ENCODE data around the gene ZNF334.

The ZNF334 gene

GRCh38 chr20:46557231-46557956 lies 44.0 kb upstream of the ZNF334 start:
- Histone ChIP-seq H3K4me1 (ENCODE audit: insufficient read depth, low read length, poor library complexity, severe bottlenecking) (peaks cover 66% of the 10 kb centered on the region), H3F3A (ENCODE audit: low read depth) (peaks cover 8% of the 10 kb centered on the region; the same call in 1 of the 2 replicates), H3K9ac (ENCODE audit: low read depth, low read length, poor library complexity, severe bottlenecking) (no peak overlapping the region), H3K36me3 (ENCODE audit: insufficient read depth, low read length) (no peaks in the 10 kb centered on the region), H2AFZ (ENCODE audit: low read length) (no peak overlapping the region), H3K4me3 (ENCODE audit: low read length, poor library complexity, severe bottlenecking) (no peak overlapping the region), H4K20me1 (ENCODE audit: insufficient read depth, low read length, poor library complexity, severe bottlenecking) (no peaks in the 10 kb centered on the region), H3K4me2 (ENCODE audit: low read depth, low read length, poor library complexity, severe bottlenecking) (no peak overlapping the region), H3K27me3 (ENCODE audit: insufficient read depth, low read length, poor library complexity, severe bottlenecking) (no peaks in the 10 kb centered on the region), H3K79me2 (ENCODE audit: insufficient read depth, low read length) (no peaks in the 10 kb centered on the region), H3K9me3 (ENCODE audit: insufficient read depth, low read depth, low read length) (no peaks in the 10 kb centered on the region), H3K9me2 (replicated peaks; ENCODE audit: low read depth, low read length) (no peaks in the 10 kb centered on the region)
- TF ChIP-seq EZH2phosphoT487 (IDR thresholded peaks at IDR 0.05; ENCODE audit: borderline replicate concordance) = no peak
- TF ChIP-seq, protein P1, sequence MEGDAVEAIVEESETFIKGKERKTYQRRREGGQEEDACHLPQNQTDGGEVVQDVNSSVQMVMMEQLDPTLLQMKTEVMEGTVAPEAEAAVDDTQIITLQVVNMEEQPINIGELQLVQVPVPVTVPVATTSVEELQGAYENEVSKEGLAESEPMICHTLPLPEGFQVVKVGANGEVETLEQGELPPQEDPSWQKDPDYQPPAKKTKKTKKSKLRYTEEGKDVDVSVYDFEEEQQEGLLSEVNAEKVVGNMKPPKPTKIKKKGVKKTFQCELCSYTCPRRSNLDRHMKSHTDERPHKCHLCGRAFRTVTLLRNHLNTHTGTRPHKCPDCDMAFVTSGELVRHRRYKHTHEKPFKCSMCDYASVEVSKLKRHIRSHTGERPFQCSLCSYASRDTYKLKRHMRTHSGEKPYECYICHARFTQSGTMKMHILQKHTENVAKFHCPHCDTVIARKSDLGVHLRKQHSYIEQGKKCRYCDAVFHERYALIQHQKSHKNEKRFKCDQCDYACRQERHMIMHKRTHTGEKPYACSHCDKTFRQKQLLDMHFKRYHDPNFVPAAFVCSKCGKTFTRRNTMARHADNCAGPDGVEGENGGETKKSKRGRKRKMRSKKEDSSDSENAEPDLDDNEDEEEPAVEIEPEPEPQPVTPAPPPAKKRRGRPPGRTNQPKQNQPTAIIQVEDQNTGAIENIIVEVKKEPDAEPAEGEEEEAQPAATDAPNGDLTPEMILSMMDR (conservative IDR thresholded peaks at IDR 0.05; ENCODE audit: low read length) = no peak

DNA sequence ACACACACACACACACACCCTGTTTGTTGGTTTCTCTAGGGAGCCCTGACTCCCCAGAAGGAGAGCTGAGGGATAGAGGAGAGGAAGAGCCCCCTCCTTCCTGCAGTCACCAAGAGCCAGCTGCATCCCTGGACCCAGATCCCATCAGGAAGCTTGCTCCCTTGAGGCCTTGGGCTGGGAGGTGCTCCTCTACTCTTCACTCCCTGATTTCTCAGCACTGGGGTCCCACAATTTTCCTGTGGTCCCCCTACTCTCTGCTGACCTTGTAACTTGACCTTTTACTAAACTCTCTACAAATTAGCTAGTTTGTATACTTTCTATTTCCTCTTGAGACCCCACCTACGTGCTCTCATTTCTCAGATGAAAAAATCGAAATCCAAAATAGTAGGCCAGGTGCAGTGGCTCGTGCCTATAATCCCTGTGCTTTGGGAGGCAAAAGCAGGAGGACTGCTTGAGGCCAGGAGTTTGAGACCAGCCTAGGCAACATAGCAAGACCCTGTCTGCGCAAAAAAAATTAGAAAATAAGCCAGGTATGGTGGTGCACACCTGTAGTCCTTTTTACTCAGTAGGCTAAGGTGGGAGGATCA lies 42.1 kb upstream of the ZNF334 start:
- no peaks in the 10 kb centered on the region for H3K27me3 ChIP-seq (ENCODE audit: insufficient read depth, low read length, poor library complexity, severe bottlenecking)
- no peaks in the 10 kb centered on the region for H3K9me2 ChIP-seq (replicated peaks; ENCODE audit: low read depth, low read length)
- H4K20me1 ChIP-seq (ENCODE audit: insufficient read depth, low read length, poor library complexity, severe bottlenecking) = no peaks in the 10 kb centered on the region
- peaks cover 76% of the 10 kb centered on the region for H3K4me1 ChIP-seq (ENCODE audit: insufficient read depth, low read length, poor library complexity, severe bottlenecking)
- no peak overlapping the region for H3K4me2 ChIP-seq (ENCODE audit: low read depth, low read length, poor library complexity, severe bottlenecking)
- TF ChIP-seq, protein P1 (conservative IDR thresholded peaks at IDR 0.05; ENCODE audit: low read length) = no peak
- TF ChIP-seq EZH2phosphoT487 (IDR thresholded peaks at IDR 0.05; ENCODE audit: borderline replicate concordance) = no peak
- H3F3A ChIP-seq (ENCODE audit: low read depth) = peaks cover 9% of the 10 kb centered on the region; the same call in 1 of the 2 replicates
- H2AFZ ChIP-seq (ENCODE audit: low read length) = no peak overlapping the region
- no peaks in the 10 kb centered on the region for H3K36me3 ChIP-seq (ENCODE audit: insufficient read depth, low read length)
- H3K79me2 ChIP-seq (ENCODE audit: insufficient read depth, low read length) = no peaks in the 10 kb centered on the region
- H3K9me3 ChIP-seq (ENCODE audit: insufficient read depth, low read depth, low read length) = no peaks in the 10 kb centered on the region
- no peak overlapping the region for H3K4me3 ChIP-seq (ENCODE audit: low read length, poor library complexity, severe bottlenecking)
- peak overlapping the region; percentile 12 for H3K9ac ChIP-seq (ENCODE audit: low read depth, low read length, poor library complexity, severe bottlenecking)

GRCh38 chr20:46554828-46555227 lies 41.5 kb upstream of the ZNF334 start:
- Histone ChIP-seq H4K20me1 (ENCODE audit: insufficient read depth, low read length, poor library complexity, severe bottlenecking) (no peaks in the 10 kb centered on the region), H3K9me2 (replicated peaks; ENCODE audit: low read depth, low read length) (no peaks in the 10 kb centered on the region), H3F3A (ENCODE audit: low read depth) (peaks cover 9% of the 10 kb centered on the region; the same call in 1 of the 2 replicates), H3K4me2 (ENCODE audit: low read depth, low read length, poor library complexity, severe bottlenecking) (peak overlapping the region; percentile 8), H3K4me1 (ENCODE audit: insufficient read depth, low read length, poor library complexity, severe bottlenecking) (peaks cover 76% of the 10 kb centered on the region), H3K9ac (ENCODE audit: low read depth, low read length, poor library complexity, severe bottlenecking) (peak overlapping the region; percentile 12), H3K4me3 (ENCODE audit: low read length, poor library complexity, severe bottlenecking) (no peak overlapping the region), H2AFZ (ENCODE audit: low read length) (no peak overlapping the region), H3K79me2 (ENCODE audit: insufficient read depth, low read length) (no peaks in the 10 kb centered on the region), H3K27me3 (ENCODE audit: insufficient read depth, low read length, poor library complexity, severe bottlenecking) (no peaks in the 10 kb centered on the region), H3K36me3 (ENCODE audit: insufficient read depth, low read length) (no peaks in the 10 kb centered on the region), H3K9me3 (ENCODE audit: insufficient read depth, low read depth, low read length) (no peaks in the 10 kb centered on the region)
- TF ChIP-seq EZH2phosphoT487 (IDR thresholded peaks at IDR 0.05; ENCODE audit: borderline replicate concordance) = no peak
- TF ChIP-seq, protein P1 (conservative IDR thresholded peaks at IDR 0.05; ENCODE audit: low read length) = no peak
